Activated CD4-positive, alpha-beta T cell treated with anti-CD3 and anti-CD28 coated beads, Interleukin-2, Interleukin-6, amounts not matched to agents 100 ng/mL and 50 ng/mL, durations not matched to agents 16 hours and 8 hours (primary cell): ENCODE measurements around the gene NAT9.
A peak's percentile ranks its signal among the peaks of the same experiment; 100 is the strongest.

ENCODE experiments used
- DNase-seq: peaks from one replicate; pipeline ENCODE4 v3.0.0-alpha.2; 2020

Gene NAT9

DNA sequence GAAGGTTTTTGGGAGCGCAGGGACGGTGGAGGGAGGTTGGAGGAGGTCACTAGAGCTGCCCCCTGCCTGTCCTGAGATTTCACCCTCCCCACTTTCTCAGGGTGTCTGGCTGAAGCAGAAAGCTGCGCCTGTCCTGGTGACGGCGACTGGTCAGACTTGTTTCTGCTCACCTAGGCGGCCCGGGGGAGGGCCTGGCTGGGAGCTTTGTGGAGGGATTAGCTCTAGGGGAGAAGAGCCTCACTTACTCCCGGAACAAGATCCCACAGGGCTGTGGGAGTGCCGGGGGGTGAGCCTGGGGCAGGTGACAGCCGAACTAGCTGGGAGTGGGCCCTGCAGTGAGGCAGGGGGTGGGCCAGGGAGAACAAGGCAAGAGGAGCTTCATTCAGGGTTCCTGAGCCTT, 16.2 kb downstream of the NAT9 start:
- no peak for DNase-seq

DNA sequence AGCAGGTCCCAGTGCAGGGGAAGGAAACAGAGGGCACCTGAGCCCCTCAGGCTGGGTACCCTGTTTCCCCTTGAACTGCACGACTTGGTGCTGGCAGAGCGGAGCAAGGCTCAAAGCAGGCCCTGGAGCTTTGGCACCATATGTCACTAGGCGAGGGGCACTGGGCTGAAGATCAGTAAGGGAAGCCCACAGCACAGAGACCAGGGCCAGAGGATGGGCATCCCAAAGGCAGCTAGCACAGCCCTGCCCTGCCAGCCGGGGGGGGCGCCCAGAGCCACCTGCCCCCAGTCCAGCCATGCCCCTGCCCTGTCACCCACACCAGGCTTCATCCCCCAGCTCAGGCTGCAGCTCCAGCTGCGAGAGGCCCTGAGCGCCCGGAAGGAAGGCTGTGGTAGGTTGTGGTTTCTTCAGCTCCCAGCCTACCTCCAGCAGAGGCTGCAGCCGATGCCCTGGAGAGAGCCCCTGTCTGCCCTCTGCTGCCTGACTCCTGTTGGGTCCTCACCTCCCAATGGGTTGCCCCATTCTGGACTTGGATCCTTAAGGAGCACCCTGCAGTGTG, 16.8 kb downstream of the NAT9 start:
- DNase-seq, result peak; percentile 81

GRCh38 chr17:74758848-74759168, 17.3 kb downstream of the NAT9 start:
- DNase-seq, result peak; percentile 51

DNA sequence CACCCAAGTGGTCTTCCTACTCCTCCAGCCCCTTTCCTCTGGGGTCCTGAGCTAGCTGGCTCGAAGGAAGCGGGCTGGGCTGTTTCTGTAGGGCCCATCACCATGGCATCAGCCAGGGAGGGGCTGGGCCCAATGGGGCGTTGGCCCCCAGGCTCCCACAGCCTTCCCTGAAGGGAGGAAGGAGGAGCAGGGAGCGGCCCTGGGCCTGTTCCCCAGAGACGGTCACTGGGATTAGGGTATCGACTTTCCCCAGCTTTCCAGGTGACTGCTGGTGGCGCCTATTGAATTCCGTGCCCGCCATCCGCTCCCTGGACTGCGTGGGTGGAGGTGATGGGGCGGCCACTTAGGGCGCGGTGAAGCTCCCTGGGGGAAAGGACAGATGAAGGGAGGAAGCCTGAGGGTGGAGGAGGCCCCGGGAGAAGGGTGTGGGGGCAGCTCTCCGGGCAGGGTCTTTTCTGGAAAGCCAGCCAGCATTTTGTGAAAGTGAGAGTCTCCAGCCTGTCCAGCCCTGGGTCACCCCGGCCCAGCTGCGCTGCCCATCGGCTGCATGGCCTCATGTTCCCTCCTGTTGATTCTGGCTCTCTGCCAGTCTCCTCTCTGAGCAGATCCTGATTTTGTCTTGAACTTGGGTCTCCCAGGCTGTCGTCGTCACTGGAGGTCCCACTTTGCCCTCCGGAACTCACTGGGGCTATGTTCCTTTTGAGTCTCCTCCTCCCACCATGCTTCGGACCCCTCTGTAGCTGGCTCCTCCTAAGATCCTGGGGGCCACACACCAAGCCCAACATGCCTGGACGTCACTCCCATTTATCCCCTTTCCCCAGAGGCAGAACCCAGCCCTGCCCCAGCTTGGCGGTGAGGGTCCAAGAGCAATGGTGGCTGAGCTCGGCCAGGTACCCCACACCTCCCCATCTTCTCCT, 18.0 kb downstream of the NAT9 start:
- DNase-seq, result no peak

DNA sequence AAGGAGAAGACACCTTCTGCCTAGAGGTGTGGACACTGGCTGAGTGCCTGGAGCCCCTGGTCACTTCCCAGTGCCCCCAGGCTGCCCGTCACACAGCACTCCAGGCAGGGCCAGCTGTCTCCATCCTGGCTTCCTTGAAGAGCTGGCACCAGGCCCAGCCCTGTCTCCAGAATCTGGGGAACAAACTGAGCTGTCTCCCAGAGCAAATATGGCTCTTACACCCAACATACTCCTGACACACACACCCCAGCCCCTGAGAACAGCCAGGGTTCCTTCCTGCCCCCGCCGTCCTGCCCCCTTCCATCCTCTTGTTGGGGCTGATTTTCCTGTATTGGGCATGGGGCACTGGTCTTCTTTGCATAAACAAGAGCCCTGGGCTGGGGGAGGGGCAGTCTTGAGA, 18.6 kb downstream of the NAT9 start:
- no peak for DNase-seq

DNA sequence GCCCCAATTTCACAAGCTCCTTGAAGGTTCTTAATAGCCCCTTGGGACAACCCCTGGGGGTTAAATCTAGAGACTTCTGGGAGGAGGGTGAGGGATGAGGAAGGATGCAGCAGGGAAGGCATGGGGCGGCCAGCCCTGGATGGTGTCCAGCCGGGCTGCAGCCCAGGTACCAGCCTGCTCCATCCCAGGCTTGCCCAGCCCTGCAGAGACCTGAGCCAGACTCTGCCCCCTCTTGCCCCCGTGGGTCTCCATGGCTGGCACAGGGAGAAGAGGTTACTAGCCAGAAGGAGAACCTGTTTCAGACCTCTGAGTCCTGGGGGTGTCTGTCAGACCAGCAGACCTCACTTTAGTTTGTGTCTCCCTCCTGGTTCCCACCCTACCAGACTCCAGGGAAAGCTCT, 19.3 kb downstream of the NAT9 start:
- no peak for DNase-seq

DNA sequence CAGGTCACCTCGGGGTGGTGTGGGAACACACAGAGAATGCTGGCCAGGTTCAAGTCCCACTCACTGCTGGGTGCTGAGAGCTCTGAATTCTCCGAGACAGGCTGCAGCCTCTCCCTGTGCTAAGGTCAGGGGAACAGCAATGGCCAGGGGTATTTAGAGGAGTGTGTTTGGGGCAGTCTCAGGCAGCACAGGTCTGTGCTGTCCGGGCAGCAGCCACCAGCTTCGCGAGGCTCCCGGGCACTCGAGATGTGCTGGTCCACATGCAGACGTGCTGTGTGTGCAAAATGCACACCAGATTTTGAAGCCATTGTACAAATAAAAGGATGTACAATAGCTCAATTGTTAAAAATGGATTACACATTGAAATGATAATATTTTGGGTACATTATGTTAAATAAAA, 20.6 kb downstream of the NAT9 start:
- DNase-seq, result no peak

GRCh38 chr17:74754832-74755231, 21.3 kb downstream of the NAT9 start:
- DNase-seq, result no peak

DNA sequence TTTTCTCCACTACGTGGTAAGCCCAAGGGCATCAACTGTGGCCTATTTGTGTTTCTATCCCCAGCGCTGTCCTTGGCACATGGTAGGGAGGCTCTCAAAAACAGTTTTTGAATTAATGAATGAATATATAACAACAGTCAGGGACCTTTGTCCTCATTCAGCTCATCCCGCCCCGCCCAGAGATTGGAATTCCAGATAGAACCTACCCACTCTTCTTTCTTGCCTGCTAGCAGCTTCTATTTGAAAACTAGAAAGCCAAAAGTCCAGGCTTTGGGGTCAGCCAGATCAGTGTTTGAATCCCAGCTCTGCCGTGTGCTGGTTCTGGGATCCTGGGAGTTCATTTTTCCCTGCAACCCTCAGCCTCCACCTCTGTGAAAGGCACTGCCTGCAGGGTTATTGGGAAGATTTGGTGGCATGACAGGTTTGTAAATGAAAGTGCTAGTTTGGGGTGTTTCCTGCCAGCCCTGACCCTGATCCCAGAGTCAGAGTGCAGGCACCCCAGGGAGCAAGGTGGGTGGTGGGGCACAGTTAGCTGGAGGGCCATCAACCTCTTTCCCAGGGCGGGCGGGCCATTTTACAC, 23.2 kb downstream of the NAT9 start:
- no peak for DNase-seq

- DNase-seq, result no peak
Observed at GRCh38 chr17:74752415-74752814, 23.7 kb downstream of the NAT9 start.

GRCh38 chr17:74750327-74751069, 25.6 kb downstream of the NAT9 start:
- DNase-seq, result no peak

DNA sequence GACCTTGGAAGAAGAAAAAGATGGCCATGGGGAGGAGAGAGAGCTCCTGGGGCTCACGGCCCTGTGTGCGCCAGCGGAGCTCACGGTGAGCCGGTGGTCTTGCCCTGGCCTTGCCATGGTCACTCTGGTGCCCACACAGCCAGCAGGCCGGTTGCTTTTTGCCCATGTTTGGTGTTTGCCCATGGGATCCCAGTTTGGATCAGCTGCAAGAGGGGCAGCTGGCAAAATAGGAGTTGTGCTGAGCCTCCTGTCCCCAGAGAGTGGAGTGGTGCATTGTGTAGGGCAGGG, 26.2 kb downstream of the NAT9 start:
- no peak for DNase-seq

DNA sequence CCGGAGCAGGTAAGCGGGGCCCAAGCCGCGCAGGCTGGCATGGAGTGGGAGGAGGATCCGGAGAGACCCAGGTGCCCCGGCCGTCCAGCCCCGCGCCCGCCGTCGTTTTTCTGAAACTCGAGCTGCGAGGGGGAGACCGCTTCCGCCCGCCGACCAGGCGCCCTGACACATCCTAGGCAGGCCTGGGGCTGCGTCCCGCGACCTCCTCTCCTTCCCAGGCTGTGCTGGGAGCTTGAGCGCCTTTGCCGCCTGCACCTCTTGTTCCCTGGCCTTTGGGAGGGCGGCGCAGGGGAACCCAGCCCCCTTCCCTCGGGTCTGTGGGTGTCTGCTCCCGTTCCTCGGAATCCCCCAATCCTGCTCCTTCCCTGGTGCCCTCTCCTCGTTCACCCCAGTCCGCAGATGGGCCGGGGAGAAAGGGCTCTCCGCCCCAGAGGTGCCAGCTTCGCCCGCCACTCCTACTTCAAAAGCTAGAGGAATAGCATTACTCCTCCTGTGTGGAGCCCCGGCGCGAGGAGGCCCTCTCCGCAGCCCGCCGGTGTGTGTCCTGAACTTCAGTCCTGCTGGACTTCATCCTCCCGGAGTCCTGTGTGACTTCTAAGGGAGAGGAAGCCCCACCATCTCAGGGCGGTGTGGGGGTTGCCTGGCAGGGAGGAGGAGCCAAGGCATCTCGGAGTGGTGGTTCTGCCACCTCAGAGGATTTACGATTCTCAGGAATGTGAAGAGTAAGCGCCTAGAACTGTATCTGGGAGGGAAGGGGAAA, 26.7 kb downstream of the NAT9 start:
- peak; percentile 61 for DNase-seq

- DNase-seq, result peak; percentile 97
Observed at GRCh38 chr17:74748529-74749278, 27.4 kb downstream of the NAT9 start, which contains the start of gene NHERF1. TSS of gene NHERF1 (plus strand) at chr17:74748628. CDS start at chr17:74748847, 219 bp downstream.

DNA sequence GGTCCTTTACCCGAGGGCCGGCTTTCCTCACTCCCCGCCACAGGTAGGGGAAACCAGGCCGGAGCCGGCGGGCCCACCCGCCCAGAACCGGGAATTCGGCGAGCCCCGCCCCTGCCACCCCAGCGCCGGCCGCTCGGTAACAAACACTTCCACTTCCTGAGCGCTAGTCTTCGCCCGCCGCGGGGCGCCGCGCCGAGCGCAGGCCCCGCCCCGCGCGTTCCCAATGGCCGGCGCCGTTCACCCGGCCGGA, 27.9 kb downstream of the NAT9 start:
- no peak for DNase-seq

- no peak for DNase-seq
Observed at GRCh38 chr17:74746922-74747321, 29.2 kb downstream of the NAT9 start.

DNA sequence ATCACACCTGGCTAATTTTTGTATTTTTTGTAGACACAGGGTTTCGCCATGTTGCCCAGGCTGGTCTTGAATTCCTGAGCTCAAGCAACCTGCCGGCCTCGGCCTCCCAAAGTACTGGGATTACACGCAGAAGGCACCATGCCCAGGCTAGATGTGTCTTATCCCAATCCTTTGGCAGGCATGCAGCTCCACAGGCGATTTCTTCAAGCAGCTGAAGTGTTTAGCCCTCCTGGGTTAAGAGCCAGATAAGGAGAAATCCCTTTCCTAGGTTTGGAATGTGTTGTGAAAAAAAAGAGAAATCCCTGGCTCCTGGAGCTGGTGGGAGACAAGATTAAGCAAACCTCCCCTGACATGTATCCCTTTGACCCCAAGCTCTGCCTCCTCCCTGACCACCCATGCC, 29.8 kb downstream of the NAT9 start:
- DNase-seq, result no peak

DNA sequence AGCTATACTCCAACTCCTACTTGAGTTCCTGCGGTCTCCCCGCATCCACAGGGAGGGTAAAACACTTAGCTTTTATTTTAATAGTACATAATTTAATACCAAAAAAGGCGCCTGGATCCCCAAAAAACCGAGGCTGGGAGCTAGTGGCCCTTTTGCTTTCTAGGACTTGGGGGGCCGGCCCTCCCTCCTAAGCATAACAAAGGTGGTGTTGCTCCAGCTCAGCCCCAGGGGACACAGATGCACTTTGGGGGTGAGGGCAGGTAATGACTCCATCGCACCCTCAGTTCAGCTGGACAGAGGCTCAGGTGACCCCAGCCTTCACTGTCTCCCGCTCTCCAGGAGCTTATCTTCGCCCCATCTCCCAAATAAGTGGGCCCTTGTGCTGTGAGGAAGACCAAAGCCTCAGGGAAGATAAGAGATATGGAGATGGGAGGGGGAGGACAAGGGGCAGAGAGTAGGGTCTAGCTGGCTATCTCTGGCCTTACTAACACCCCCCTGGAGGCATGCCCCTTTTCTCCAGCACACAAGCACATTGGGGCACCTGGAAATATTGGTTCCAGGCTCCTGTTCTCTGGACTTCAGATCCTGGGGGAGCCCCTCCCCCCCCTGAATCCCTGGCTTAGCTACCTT, 30.5 kb downstream of the NAT9 start:
- DNase-seq, result no peak

GRCh38 chr17:74744714-74745547, 31.2 kb downstream of the NAT9 start:
- DNase-seq, result peak; percentile 93

- DNase-seq, result no peak
Observed at GRCh38 chr17:74744349-74744713, 31.8 kb downstream of the NAT9 start.

- no peak for DNase-seq
Observed at GRCh38 chr17:74743755-74744154, 32.4 kb downstream of the NAT9 start.
